ENCODE data around the gene SGCG. TPM values are rescaled to one million over a fixed set of nuclear protein-coding genes. Genes with fewer than 3 reads are reported as not detected.

The SGCG gene
- total RNA-seq, 1 donor, result 2.1 TPM

DNA sequence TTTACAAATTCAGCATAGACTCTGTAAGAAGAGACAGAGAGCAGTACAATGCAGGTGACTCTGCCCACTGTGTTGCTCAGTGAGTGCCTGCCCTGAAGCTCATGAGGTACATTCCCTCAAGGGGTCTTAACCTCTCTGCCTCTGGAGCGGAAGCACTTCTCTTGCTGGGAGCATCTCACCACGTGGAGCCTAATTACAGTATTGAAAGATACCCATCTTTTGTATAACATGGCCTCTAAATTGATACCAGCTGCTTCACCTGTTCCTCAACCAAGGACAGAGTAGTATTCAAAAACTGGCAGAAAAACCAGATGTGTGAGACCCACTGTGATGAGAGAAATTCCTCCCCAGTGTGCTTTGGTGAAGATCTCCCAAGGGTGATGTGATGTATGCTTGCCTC lies 175.6 kb downstream of the SGCG start:
- no peak for DNase-seq (ENCODE audit: low read depth)
- TF ChIP-seq, protein P1, sequence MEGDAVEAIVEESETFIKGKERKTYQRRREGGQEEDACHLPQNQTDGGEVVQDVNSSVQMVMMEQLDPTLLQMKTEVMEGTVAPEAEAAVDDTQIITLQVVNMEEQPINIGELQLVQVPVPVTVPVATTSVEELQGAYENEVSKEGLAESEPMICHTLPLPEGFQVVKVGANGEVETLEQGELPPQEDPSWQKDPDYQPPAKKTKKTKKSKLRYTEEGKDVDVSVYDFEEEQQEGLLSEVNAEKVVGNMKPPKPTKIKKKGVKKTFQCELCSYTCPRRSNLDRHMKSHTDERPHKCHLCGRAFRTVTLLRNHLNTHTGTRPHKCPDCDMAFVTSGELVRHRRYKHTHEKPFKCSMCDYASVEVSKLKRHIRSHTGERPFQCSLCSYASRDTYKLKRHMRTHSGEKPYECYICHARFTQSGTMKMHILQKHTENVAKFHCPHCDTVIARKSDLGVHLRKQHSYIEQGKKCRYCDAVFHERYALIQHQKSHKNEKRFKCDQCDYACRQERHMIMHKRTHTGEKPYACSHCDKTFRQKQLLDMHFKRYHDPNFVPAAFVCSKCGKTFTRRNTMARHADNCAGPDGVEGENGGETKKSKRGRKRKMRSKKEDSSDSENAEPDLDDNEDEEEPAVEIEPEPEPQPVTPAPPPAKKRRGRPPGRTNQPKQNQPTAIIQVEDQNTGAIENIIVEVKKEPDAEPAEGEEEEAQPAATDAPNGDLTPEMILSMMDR (IDR thresholded peaks at IDR 0.05; ENCODE audit: insufficient read depth, low read length), result no peak
- H3K4me3 ChIP-seq (ENCODE audit: low read depth, low read length), result no peak overlapping the region

DNA sequence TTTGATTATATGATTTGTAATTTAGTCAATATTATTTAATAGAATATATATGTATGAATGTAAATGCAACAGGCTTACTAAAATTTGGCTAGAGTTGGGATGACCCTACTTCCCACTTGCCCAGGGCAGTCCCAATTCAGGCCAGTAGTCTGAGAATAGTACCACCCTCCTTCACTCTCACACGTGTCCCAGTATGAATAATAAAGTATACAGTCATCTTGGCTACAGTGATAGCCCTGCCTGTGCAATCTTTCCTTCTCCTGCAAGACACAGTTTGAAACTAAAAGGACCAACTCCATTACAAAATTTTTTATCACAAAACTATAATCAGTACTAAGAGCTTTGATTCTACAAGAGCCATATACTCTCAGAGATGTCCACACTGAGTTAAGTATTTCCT lies 176.6 kb downstream of the SGCG start:
- TF ChIP-seq, protein P1 (IDR thresholded peaks at IDR 0.05; ENCODE audit: insufficient read depth, low read length), result peak; percentile 24
- peak; percentile 55 for DNase-seq (ENCODE audit: low read depth)
- H3K4me3 ChIP-seq (ENCODE audit: low read depth, low read length), result no peak overlapping the region

DNA sequence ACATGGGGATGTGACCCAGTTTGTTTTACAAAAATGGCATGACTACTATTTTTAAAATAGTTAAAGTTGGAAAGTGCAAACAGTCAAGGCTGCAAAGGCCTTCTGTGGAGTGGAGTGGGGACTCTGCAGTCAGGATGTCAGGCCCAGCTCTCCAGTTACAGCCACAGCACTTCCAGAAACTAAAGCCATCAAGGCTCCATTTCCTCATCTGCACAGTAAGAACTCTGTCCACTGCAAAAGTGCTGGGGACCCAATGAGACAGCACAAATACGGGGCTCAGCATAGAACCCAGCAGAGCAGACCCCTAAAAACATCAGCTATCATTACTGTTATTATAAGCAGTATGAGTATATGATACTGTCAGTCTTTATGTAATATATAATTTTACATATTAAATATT lies 179.1 kb downstream of the SGCG start:
- H3K4me3 ChIP-seq (ENCODE audit: low read depth, low read length), result no peak overlapping the region
- TF ChIP-seq, protein P1 (IDR thresholded peaks at IDR 0.05; ENCODE audit: insufficient read depth, low read length), result no peak
- DNase-seq (ENCODE audit: low read depth), result no peak

DNA sequence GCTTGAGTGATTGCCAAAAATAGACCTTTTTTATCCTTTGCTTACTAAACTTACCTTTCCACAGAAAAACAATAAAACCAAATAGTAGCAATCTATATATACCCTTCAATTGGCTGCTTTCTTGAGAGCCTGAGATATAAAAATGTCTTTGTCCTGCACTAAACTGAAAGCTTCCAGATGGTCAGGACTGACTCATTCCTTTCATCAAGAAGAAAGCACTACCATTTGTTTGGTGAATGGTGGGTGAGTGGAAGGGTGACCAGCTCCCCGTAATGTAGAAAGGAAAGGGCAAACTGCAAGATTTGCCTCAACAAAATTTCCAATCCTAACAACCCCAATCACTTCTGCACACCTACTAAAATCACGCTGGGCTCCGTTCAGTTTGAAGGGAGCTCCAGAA lies 184.9 kb downstream of the SGCG start:
- DNase-seq (ENCODE audit: low read depth), result no peak
- no peak overlapping the region for H3K4me3 ChIP-seq (ENCODE audit: low read depth, low read length)
- TF ChIP-seq, protein P1 (IDR thresholded peaks at IDR 0.05; ENCODE audit: insufficient read depth, low read length), result no peak

DNA sequence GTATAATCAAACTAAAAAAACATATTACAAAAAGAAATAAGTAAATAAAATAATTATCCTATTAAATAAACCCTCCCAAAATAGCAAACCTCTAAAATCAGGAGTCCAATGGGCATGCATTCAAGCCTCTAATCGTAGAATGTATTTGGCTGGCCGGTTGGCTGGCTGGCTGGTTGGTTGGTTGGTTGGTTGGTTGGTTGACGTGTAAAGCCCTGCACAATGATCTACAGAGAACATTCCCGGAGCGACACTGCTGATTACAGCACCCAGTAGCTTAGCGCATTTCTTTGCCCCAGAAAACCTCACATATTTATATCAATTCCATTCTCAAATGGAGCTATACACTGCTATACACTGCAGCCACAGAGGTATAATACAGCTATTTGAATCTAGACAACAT lies 187.1 kb downstream of the SGCG start:
- DNase-seq (ENCODE audit: low read depth), result no peak
- TF ChIP-seq, protein P1 (IDR thresholded peaks at IDR 0.05; ENCODE audit: insufficient read depth, low read length), result no peak
- H3K4me3 ChIP-seq (ENCODE audit: low read depth, low read length), result no peak overlapping the region

DNA sequence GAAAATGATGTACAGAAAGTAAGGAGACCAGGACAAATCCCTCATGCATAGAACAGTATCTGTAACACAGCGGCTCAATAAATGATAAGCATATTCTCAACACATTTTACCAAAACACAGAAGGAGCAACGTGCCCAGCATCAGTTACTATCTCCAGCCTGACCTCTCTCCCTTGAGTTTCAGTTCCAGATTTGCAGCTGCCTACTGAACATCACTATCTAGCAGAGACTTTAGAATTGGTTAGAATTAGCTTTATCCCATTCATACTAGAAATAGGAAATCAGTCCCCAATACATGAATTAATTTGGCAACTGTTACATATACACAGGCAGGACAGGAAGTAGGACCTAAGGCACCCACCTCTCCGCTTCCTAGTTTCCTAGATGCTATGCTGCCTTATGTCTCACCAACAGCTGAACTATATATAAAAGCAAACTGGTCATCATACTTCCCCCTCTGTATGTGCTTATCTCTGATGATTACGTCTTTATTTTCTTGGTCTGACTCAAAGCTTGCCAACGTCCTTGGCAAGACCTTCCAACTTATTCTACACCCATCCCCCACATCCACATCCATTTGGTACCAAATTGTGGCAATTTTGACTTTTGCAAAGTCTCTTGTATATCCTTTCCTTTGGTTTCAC lies 191.6 kb downstream of the SGCG start:
- DNase-seq (ENCODE audit: low read depth), result peak; percentile 81
- no peak overlapping the region for H3K4me3 ChIP-seq (ENCODE audit: low read depth, low read length)
- TF ChIP-seq, protein P1 (IDR thresholded peaks at IDR 0.05; ENCODE audit: insufficient read depth, low read length), result no peak

Small RNA genes within 50 kb of the gene (small RNA-seq; reads per million reads assigned to genes)
- gene RNU6-58P (not detected), gene RNY3P4 (not detected)
